GM21717 (cell line): ENCODE data around the gene PLXNA3.
A peak's percentile ranks its signal among the peaks of the same experiment; 100 is the strongest.

Experiments
- ATAC-seq: cut with Tn5 transposase; IDR thresholded peaks from one replicate; pipeline ENCODE4 v1.9.1; 2021; ENCODE audit warnings: mild to moderate bottlenecking, moderate library complexity; ENCODE audit not compliant: unreplicated experiment

Gene PLXNA3

DNA sequence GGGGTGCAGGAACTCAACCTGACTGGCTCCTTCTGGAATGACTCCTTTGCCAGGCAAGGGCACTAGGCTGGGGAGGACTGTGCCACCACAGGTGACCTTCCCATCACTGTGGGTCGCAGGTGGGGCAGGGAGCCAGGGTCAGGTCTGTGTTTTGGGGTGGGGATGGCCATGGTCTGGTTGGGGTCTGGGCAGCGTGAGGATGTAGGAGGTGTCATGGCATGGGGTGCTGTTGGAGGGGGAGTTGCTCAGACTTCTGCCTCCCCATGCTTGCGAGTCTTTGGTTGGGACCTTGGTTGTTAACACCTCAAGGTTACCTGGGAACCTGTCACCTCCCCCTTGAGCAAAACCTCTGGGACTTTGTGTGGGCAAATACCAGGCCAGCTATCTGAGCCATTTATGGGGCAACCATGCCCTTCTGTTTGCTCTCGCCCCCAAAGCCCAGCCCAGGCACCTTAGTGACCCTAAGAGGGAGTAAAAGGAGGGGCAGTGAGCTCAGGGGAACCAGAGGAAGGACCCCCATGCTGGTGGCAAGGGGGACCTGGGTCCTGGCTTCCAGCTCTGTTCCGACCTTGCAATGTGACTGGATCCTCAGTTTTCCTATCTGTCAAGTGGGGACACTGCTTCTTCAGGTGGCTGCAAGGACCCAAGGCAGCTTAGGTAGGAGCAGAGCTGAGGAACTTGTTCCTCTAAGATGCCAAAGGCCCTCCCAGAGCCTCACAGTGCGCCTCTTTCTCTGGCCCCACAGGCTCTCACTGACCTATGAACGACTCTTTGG lies 23.5 kb upstream of the PLXNA3 start:
- no peak for ATAC-seq

GRCh38 chrX:154435171-154435733 lies 22.8 kb upstream of the PLXNA3 start:
- no peak for ATAC-seq

DNA sequence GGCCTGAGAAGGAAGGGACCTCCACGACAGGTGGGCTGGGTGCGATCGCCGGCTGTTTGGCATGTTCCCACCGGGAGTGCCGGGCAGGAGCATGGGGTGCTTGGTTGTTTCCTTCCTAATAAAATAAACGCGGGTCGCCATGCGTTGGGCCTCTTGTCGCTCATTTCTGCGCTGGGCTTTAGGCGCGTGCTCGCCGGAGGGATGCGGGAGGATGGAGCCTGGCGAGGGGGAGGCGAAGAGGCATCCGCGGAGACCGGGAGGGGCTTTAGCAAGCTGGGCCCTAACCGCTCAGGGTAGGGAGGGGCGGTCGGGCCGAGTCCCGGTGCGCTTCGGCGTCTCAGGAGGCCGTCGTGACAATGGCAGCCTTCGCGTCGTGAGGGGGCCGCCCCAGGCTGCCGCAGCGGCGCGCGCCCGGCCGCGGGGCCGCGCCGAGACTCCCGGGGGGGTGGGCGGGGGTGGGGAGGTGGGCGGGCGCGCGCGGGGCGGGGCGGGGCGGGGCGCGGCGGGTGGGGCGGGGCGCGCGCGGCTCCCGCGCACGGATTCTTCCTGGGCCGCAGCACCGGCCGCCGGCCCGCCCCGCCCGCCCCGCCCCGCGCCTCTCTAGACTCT lies 21.6 kb upstream of the PLXNA3 start:
- ATAC-seq: no peak

- ATAC-seq: no peak
Measured at GRCh38 chrX:154436983-154437752, 20.9 kb upstream of the PLXNA3 start, which contains the start of gene GDI1. Gene GDI1 (plus strand): TSS chrX:154437154. CDS start chrX:154437255, 101 bp downstream.

DNA sequence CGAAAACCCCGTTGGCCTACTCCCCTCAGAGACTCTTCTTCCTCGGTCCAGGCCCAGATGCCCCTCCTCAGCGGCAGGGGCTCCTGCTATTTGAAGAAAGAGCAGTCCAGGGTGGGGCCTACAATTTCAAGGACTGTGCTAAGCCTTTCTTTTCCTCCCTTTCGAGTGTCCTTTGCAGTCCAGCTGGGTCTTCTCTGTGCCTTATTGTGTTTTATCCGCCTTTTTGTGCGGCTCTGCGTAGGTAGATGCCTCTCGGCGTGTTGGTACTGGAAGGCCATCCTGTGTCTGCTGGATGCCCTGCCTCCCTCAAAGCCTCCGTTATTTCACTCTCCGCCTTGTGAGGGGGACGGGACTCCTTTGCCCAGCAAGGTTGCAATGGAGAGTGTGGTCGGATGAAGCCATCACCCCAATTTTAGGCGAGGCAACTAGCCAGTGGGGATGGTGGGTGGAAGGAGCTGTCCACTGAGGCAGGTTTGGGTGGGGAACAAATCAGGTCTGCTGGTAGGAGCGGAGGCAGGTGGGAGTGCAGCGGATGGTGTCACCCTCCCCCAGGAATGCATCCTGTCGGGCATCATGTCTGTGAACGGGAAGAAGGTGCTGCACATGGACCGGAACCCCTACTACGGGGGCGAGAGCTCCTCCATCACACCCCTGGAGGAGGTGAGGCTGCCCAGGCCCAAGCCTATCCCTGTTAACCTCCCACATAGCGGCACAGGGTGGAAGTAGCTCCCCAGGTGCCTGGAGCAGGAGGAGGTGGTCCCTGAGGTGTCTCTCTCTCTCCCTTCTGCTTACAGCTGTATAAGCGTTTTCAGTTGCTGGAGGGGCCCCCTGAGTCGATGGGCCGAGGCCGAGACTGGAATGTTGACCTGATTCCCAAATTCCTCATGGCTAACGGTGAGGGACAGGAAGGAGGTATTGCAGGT lies 19.8 kb upstream of the PLXNA3 start:
- no peak for ATAC-seq

DNA sequence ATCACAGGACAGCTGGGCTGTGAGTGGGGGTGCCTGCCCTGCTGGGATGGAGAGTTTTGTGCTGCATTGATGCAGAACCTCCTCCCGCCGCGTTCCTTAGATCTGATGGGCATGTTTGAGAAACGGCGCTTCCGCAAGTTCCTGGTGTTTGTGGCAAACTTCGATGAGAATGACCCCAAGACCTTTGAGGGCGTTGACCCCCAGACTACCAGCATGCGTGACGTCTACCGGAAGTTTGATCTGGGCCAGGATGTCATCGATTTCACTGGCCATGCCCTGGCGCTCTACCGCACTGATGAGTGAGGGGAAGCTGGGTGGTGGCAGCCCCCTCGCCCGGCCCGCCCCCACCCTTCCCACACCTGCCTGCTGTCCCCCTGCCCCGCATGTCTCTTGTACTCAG lies 18.2 kb upstream of the PLXNA3 start:
- ATAC-seq: no peak

DNA sequence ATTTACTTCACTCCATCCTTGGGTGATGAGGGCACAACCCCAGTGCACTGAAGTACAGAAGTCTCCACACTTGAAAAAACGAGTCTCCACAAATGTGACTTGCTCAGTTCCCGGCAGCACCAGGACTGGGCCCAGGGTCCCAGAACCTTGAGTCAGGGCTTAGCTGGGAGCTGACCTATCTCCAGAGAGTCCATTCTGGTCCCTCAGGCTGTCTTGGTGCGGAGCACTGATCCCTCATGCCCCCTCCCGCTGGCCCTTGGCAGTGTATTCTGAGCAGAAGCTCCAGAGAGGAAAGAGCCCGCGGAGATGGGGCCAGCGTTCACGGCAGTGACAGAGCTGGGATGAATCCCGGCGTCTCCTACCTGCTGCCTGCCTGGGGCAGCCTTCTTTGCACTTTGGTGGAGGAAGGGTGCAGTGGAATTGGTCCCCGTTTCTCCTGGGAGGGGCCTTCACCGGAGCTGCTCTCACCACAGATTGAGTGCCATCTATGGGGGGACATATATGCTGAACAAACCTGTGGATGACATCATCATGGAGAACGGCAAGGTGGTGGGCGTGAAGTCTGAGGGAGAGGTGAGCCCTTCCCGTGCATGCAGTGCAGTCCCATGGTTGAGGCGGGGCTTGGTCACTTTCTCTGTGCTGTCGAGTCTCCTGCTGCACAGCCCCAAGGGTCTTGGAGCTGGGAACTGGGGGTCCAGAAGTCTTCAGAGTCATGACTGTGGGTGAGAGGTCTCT lies 17.3 kb upstream of the PLXNA3 start:
- no peak for ATAC-seq

DNA sequence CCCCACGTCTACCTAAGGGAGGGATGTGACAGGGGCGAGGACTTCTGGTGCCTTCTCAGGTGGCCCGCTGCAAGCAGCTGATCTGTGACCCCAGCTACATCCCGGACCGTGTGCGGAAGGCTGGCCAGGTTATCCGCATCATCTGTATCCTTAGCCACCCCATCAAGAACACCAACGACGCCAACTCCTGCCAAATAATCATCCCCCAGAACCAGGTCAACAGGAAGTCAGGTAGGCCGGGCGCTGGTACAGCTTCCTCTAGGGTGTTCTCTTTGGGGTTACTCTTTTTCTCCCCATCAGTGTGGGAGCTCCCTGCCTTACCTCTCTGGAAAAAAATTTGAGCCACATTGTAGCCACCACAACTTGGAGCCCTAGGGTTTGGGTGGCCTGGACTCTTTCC lies 16.5 kb upstream of the PLXNA3 start:
- no peak for ATAC-seq

- ATAC-seq: no peak
Measured at GRCh38 chrX:154441984-154442707, 15.9 kb upstream of the PLXNA3 start.

DNA sequence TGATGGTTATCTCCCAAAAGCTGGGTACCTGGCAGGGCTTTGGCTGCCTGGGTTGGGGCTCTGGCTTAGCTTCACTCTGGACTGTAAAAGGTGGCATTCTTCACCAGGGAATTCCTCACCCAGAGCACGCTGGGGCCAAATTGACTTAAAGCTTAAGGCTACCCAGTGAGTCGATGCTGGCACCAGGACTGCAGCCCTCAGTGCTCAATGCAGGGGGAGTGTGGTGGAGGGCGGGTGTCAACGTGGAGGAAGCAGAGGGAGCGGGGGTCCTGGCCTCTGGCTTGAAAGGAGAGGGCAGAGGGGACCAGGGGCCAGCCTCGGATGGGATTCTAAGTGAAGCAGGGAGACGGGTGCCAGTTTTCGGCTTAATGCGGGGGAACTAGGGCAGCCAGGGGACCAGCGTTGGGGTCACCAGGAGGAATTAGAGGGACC lies 14.6 kb upstream of the PLXNA3 start:
- ATAC-seq: no peak

- peak; percentile 52 for ATAC-seq
Measured at GRCh38 chrX:154443992-154444754, 13.9 kb upstream of the PLXNA3 start, which contains the start of gene FAM50A. Gene FAM50A (plus strand): TSS chrX:154444141. CDS start chrX:154444236, 95 bp downstream.

DNA sequence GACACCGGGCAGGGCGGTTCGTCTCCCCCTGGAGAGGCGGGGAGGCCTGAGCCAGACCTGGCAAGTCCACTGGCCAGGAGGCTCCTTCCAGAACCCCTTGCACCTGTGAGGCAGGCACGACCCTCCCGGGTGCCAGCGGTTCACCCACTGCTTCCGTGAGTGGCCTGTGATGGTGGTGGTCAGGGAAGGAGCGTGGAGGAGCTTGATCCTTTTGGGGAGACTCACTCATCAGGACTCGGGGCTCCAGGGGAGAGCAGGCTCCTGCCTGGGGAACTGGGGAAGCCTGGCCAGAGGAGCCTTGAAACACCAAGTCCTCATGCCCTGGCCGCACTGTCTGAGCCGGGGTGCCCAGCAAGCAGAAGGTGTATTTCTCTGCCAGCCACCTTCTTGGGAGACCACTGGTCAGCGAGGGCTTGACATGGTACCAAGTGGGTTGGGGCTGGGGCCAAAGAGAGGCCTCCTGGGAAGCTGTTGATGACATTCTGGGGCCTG lies 13.3 kb upstream of the PLXNA3 start:
- no peak for ATAC-seq

- ATAC-seq: no peak
Measured at GRCh38 chrX:154445776-154446175, 12.3 kb upstream of the PLXNA3 start.

DNA sequence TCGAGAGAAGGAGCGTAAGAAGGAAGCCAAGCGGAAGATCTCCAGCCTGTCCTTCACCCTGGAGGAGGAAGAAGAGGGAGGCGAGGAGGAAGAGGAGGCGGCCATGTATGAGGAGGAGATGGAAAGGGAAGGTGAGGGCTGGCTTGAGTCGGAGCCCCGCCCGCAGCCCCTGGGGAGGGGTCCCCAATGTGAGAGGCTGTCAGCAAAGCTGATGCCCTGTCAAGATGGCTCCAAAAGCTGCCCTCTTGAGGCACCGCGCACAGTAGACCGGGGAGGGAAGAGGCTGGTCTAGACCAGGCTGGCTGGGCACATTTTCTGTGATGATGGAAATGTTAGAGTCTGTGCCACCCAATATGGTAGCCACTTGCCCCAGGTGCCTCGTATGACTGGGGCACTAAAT lies 11.7 kb upstream of the PLXNA3 start:
- no peak for ATAC-seq

- no peak for ATAC-seq
Measured at GRCh38 chrX:154448484-154448883, 9.6 kb upstream of the PLXNA3 start.

DNA sequence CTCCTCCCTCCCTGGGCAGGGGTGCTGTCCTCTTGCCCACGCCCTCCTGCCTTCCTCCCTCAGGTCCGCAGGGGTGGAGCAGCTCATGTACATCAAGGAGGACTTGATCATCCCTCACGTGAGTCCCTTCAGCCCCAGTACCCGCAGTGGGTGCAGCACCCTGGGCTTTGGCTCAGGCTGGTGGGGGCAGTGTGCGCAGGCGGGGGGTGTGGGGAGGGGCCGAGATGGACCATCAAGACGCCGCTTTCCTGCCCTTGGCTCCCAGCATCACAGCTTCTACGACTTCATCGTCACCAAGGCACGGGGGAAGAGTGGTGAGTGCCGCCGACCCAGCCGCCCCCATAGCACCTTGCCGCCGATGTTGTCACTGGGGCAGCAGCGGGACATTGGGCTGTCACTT lies 8.5 kb upstream of the PLXNA3 start:
- ATAC-seq: no peak

GRCh38 chrX:154450312-154450711 lies 7.8 kb upstream of the PLXNA3 start:
- ATAC-seq: no peak

- no peak for ATAC-seq
Measured at GRCh38 chrX:154452823-154453222, 5.3 kb upstream of the PLXNA3 start.
